Chondrocyte (in vitro differentiated cells): ENCODE measurements around the gene TMEM145. TPM values are rescaled to one million over a fixed set of nuclear protein-coding genes. Genes with fewer than 3 reads are reported as not detected.

ENCODE experiments used
- DNase-seq: peaks from one replicate; pipeline ENCODE4 v3.0.0; 2021; ENCODE audit warnings: mixed read lengths, low spot score
- H3K27ac Mint-ChIP-seq: one replicate; pipeline ENCODE4 v1.8.0; 2021; ENCODE audit warnings: mild to moderate bottlenecking, moderate library complexity, mixed read lengths; ENCODE audit not compliant: unreplicated experiment
- H3K27me3 Mint-ChIP-seq: 2 replicates; pipeline ENCODE4 v1.8.0; 2021; ENCODE audit warnings: low read depth, mixed read lengths
- H3K36me3 Mint-ChIP-seq: 2 replicates; pipeline ENCODE4 v1.8.0; 2021; ENCODE audit warnings: low read depth, mixed read lengths
- H3K4me1 Mint-ChIP-seq: 2 replicates; pipeline ENCODE4 v1.8.0; 2021; ENCODE audit warnings: low read depth, mild to moderate bottlenecking, mixed read lengths
- H3K4me3 Mint-ChIP-seq: one replicate; pipeline ENCODE4 v1.8.0; 2021; ENCODE audit warnings: mild to moderate bottlenecking, moderate library complexity, mixed read lengths; ENCODE audit not compliant: unreplicated experiment
- H3K9me3 Mint-ChIP-seq: 2 replicates; pipeline ENCODE4 v1.8.0; 2021; ENCODE audit warnings: low read depth, mixed read lengths
- total RNA-seq: library from RNA; stranded (reverse); gene quantifications from 3 replicates; pipeline ENCODE4 v1.2.1, GENCODE V29; 2021
- TF ChIP-seq, protein P1 (sequence below): fragments of 200-600 bp; sonication (generic); IDR thresholded peaks from 2 replicates; pipeline ENCODE4 v1.5.0; 2021; ENCODE audit warnings: antibody characterized with exemption, mild to moderate bottlenecking, moderate library complexity

TMEM145 gene
- total RNA-seq, 1 donor from 2014 or later: 0.32 TPM

DNA sequence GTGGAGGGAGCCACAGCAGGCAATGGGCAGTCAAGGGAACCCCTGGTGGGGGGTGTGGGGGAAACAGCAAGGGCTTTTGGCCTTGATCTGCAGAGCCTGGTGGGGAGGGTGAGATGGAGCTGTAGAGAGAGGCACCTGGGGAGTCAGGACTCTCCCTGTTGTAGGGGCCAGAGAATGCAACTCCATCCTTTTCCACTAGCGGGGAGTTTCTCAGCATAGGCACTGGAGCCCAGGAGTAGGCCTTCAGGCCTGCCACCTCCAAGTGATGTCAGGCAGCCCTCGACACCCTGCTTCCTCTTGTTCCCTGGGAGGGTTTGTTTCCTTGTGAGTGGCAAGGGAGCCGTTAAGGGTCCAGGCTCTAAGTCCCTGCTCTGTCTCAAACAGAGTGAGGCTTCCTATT, 37.3 kb downstream of the TMEM145 start:
- DNase-seq: no peak

DNA sequence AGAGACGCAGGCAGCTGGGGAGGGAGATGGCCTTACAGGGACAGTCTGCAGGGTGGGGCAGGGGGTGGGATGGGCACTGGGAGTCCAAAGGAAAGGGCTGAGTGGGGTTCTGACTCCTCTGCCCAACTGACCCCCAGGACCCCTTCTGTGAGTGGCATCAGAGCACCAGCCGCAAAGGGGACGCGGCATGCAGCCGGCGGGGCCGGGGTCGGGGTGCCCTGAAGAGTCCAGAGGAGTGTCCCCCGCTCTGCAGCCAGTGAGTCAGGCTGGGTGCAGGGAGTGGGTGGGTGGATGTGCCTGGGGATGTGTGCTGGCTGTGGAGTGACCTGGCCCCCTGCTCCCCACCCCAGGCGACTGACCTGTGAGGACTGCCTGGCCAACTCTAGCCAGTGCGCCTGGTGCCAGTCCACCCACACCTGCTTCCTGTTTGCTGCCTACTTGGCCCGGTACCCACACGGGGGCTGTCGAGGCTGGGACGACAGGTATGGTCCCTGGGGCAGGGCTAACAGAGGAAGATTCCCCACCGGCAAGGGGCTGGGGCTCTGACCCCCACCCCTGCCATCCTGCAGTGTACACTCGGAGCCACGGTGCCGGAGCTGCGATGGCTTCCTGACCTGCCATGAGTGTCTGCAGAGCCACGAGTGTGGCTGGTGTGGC, 38.1 kb downstream of the TMEM145 start:
- no peak for DNase-seq
- Mint-ChIP-seq H3K4me1 (no peaks in the 10 kb centered on the region), H3K27me3 (no peaks in the 10 kb centered on the region), H3K27ac (no peak overlapping the region), H3K9me3 (no peaks in the 10 kb centered on the region), H3K36me3 (peaks cover 20% of the 10 kb centered on the region), H3K4me3 (no peak overlapping the region)
- TF ChIP-seq, protein P1, sequence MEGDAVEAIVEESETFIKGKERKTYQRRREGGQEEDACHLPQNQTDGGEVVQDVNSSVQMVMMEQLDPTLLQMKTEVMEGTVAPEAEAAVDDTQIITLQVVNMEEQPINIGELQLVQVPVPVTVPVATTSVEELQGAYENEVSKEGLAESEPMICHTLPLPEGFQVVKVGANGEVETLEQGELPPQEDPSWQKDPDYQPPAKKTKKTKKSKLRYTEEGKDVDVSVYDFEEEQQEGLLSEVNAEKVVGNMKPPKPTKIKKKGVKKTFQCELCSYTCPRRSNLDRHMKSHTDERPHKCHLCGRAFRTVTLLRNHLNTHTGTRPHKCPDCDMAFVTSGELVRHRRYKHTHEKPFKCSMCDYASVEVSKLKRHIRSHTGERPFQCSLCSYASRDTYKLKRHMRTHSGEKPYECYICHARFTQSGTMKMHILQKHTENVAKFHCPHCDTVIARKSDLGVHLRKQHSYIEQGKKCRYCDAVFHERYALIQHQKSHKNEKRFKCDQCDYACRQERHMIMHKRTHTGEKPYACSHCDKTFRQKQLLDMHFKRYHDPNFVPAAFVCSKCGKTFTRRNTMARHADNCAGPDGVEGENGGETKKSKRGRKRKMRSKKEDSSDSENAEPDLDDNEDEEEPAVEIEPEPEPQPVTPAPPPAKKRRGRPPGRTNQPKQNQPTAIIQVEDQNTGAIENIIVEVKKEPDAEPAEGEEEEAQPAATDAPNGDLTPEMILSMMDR: no peak

More for the DNA sequence above, 37.3 kb downstream of the TMEM145 start:
- H3K4me1 Mint-ChIP-seq: peaks cover under 1% of the 10 kb centered on the region
- no peaks in the 10 kb centered on the region for H3K9me3 Mint-ChIP-seq
- no peaks in the 10 kb centered on the region for H3K27me3 Mint-ChIP-seq
- peaks cover 20% of the 10 kb centered on the region for H3K36me3 Mint-ChIP-seq
- no peak overlapping the region for H3K4me3 Mint-ChIP-seq
- TF ChIP-seq, protein P1: no peak
- no peak overlapping the region for H3K27ac Mint-ChIP-seq

GRCh38 chr19:42352301-42353259, 39.5 kb downstream of the TMEM145 start:
- Mint-ChIP-seq H3K9me3 (no peaks in the 10 kb centered on the region), H3K4me3 (no peak overlapping the region), H3K36me3 (peaks cover 18% of the 10 kb centered on the region), H3K27ac (no peak overlapping the region), H3K27me3 (no peaks in the 10 kb centered on the region), H3K4me1 (no peaks in the 10 kb centered on the region)
- DNase-seq: no peak
- TF ChIP-seq, protein P1: no peak

- no peaks in the 10 kb centered on the region for H3K4me1 Mint-ChIP-seq
- H3K27ac Mint-ChIP-seq: no peak overlapping the region
- H3K4me3 Mint-ChIP-seq: no peak overlapping the region
These were observed 40.4 kb downstream of the TMEM145 start for GRCh38 chr19:42353341-42354015.

More at GRCh38 chr19:42353341-42354015, 40.4 kb downstream of the TMEM145 start:
- DNase-seq: no peak
- peaks cover 20% of the 10 kb centered on the region for H3K36me3 Mint-ChIP-seq
- no peaks in the 10 kb centered on the region for H3K9me3 Mint-ChIP-seq
- no peaks in the 10 kb centered on the region for H3K27me3 Mint-ChIP-seq
- TF ChIP-seq, protein P1: no peak
